CD8-positive, alpha-beta memory T cell (primary cell): ENCODE results near the gene GNG7. TPM values are rescaled to one million over a fixed set of nuclear protein-coding genes. Genes with fewer than 3 reads are reported as not detected.

Experiments used
- CTCF ChIA-PET: fragments of 350-600 bp; sonication (Branson Sonifier 250); formaldehyde crosslinking; loops from one replicate; lab custom pipeline; 2021; ENCODE audit warnings: antibody characterized with exemption; lab: Charles Lee
- POLR2A ChIA-PET: fragments of 350-600 bp; sonication (Branson Sonifier 250); formaldehyde crosslinking; loops from one replicate; lab custom pipeline; 2021; ENCODE audit warnings: antibody characterized with exemption; lab: Charles Lee
- DNase-seq, 5 donors: peaks; one replicate each; pipeline versions ENCODE4 v3.0.0 to v3.0.0-alpha.2; 2020 to 2022; ENCODE audit warnings: mixed read lengths in 1 of 5
- H3K27ac ChIP-seq: one replicate; pipeline ENCODE4 v1.7.0; 2013; ENCODE audit warnings: low read depth, mild to moderate bottlenecking, low read length, moderate library complexity
- H3K27me3 ChIP-seq: 2 replicates; pipeline ENCODE4 v1.7.0; 2013; ENCODE audit warnings: low read length, mild to moderate bottlenecking; ENCODE audit not compliant: insufficient read depth, poor library complexity, severe bottlenecking
- H3K36me3 ChIP-seq: 2 replicates; pipeline ENCODE4 v1.7.0; 2013; ENCODE audit warnings: mild to moderate bottlenecking, low read length, moderate library complexity; ENCODE audit not compliant: insufficient read depth
- H3K4me1 ChIP-seq: 2 replicates; pipeline ENCODE4 v1.7.0; 2013; ENCODE audit warnings: mild to moderate bottlenecking, low read length, moderate library complexity; ENCODE audit not compliant: insufficient read depth
- H3K4me3 ChIP-seq: 2 replicates; pipeline ENCODE4 v1.7.0; 2013; ENCODE audit warnings: mild to moderate bottlenecking, low read length
- H3K9me3 ChIP-seq: 2 replicates; pipeline ENCODE4 v1.7.0; 2013; ENCODE audit warnings: mild to moderate bottlenecking, low read length
- H3K27ac Mint-ChIP-seq, 8 donors: one replicate each; pipeline ENCODE4 v1.8.0; 2020 to 2021; ENCODE audit warnings: mixed read lengths in 8 of 8, mild to moderate bottlenecking in 6 of 8, inconsistent platforms in 3 of 8, moderate library complexity in 3 of 8
- H3K27me3 Mint-ChIP-seq, 2 donors: one replicate each; pipeline ENCODE4 v1.8.0; 2020 to 2021; ENCODE audit warnings: mixed read lengths in 2 of 2, mild to moderate bottlenecking in 1 of 2, moderate library complexity in 1 of 2
- H3K36me3 Mint-ChIP-seq, 3 donors: one replicate each; pipeline ENCODE4 v1.8.0; 2020 to 2021; ENCODE audit warnings: mixed read lengths in 3 of 3, inconsistent platforms in 1 of 3, mild to moderate bottlenecking in 1 of 3
- H3K4me1 Mint-ChIP-seq, 3 donors: one replicate each; pipeline ENCODE4 v1.8.0; 2020 to 2021; ENCODE audit warnings: mixed read lengths in 3 of 3, inconsistent platforms in 1 of 3, mild to moderate bottlenecking in 1 of 3
- H3K4me3 Mint-ChIP-seq, 7 donors: one replicate each; pipeline ENCODE4 v1.8.0; 2020 to 2021; ENCODE audit warnings: mixed read lengths in 7 of 7, mild to moderate bottlenecking in 6 of 7, moderate library complexity in 4 of 7, inconsistent platforms in 2 of 7
- H3K9me3 Mint-ChIP-seq, 5 donors: one replicate each; pipeline ENCODE4 v1.8.0; 2020 to 2022; ENCODE audit warnings: mixed read lengths in 5 of 5, mild to moderate bottlenecking in 3 of 5, moderate library complexity in 2 of 5, inconsistent platforms in 1 of 5
- polyA plus RNA-seq: library from polyadenylated mRNA; unstranded; fragments of 300-500 nt; fragmentation: Illumina TruSeq; gene quantifications from one replicate; pipeline ENCODE4 v1.2.3, GENCODE V29; 2021
- total RNA-seq, 2 experiments: library from RNA; stranded (reverse); gene quantifications; one replicate each; pipeline ENCODE4 v1.2.3, GENCODE V29; 2021

GNG7 gene
- total and polyA plus RNA-seq, 3 experiments from 2014 or later, result 0.40 to 1.2 (median 0.53) TPM

GRCh38 chr19:2603334-2603733 lies 99.2 kb downstream of the GNG7 start:
- peaks cover 19% of the 10 kb centered on the region for H3K4me1 ChIP-seq
- ChIA-PET CTCF (interaction anchor here (0.8 to 7.4 kb wide), 2 partner anchors 8 to 34 kb away, joined by 4 to 49 read pairs; no protein-coding TSS in a partner anchor), POLR2A (no interaction called here)
- no peaks in the 10 kb centered on the region for H3K36me3 Mint-ChIP-seq
- H3K4me1 Mint-ChIP-seq, result peaks cover 17 to 20% (median 20%) of the 10 kb centered on the region in 3 donors
- peak in 1 of 5 donors; percentile 28 for DNase-seq
- H3K27me3 Mint-ChIP-seq, result peaks cover 0 to 5% of the 10 kb centered on the region in 2 donors
- H3K27ac ChIP-seq, result no peak overlapping the region
- no peaks in the 10 kb centered on the region for H3K9me3 ChIP-seq
- H3K9me3 Mint-ChIP-seq, result no peaks in the 10 kb centered on the region
- H3K27me3 ChIP-seq, result no peaks in the 10 kb centered on the region
- H3K4me3 Mint-ChIP-seq, result no peak overlapping the region
- H3K36me3 ChIP-seq, result no peaks in the 10 kb centered on the region
- H3K27ac Mint-ChIP-seq, result peak overlapping the region in 1 of 8 donors; percentile 71
- no peak overlapping the region for H3K4me3 ChIP-seq

GRCh38 chr19:2602391-2603181 lies 99.9 kb downstream of the GNG7 start:
- H3K27me3 ChIP-seq, result no peaks in the 10 kb centered on the region
- peak overlapping the region in 2 of 8 donors; percentile 43 to 52 for H3K27ac Mint-ChIP-seq
- DNase-seq, result no peak
- H3K36me3 ChIP-seq, result no peaks in the 10 kb centered on the region
- H3K9me3 ChIP-seq, result no peaks in the 10 kb centered on the region
- peaks cover 10 to 13% (median 13%) of the 10 kb centered on the region in 3 donors for H3K4me1 Mint-ChIP-seq
- ChIA-PET CTCF (interaction anchor here (0.8 to 7.4 kb wide), 2 partner anchors 9 to 35 kb away, joined by 4 to 49 read pairs; no protein-coding TSS in a partner anchor), POLR2A (no interaction called here)
- no peaks in the 10 kb centered on the region for H3K36me3 Mint-ChIP-seq
- no peak overlapping the region for H3K4me3 Mint-ChIP-seq
- H3K27ac ChIP-seq, result no peak overlapping the region
- peaks cover 11% of the 10 kb centered on the region for H3K4me1 ChIP-seq
- H3K27me3 Mint-ChIP-seq, result no peaks in the 10 kb centered on the region
- no peak overlapping the region for H3K4me3 ChIP-seq
- no peaks in the 10 kb centered on the region for H3K9me3 Mint-ChIP-seq

- Histone ChIP-seq H3K36me3 (no peaks in the 10 kb centered on the region), H3K4me3 (no peak overlapping the region), H3K27ac (no peak overlapping the region), H3K4me1 (peaks cover 10% of the 10 kb centered on the region), H3K9me3 (no peaks in the 10 kb centered on the region), H3K27me3 (no peaks in the 10 kb centered on the region)
- H3K27me3 Mint-ChIP-seq, result no peaks in the 10 kb centered on the region
- no peak for DNase-seq
- H3K27ac Mint-ChIP-seq, result peak overlapping the region in 4 of 8 donors; percentile 47 to 93 (median 66)
- POLR2A ChIA-PET, result interaction anchor here (4.1 kb wide), 1 partner anchor 124 kb away, joined by 57 read pairs; the partner anchor contains the start of gene GADD45B
- CTCF ChIA-PET, result interaction anchor here (1.0 to 7.4 kb wide), 4 partner anchors 11 to 125 kb away, joined by 3 to 49 read pairs (median 10); partner anchors contain the start of gene GADD45B
- no peaks in the 10 kb centered on the region for H3K9me3 Mint-ChIP-seq
- peak overlapping the region in 1 of 7 donors; percentile 15 for H3K4me3 Mint-ChIP-seq
- peaks cover 9 to 12% (median 11%) of the 10 kb centered on the region in 3 donors for H3K4me1 Mint-ChIP-seq
- no peaks in the 10 kb centered on the region for H3K36me3 Mint-ChIP-seq
Observed at GRCh38 chr19:2600914-2601870, 101.3 kb downstream of the GNG7 start.

GRCh38 chr19:2594319-2594718 lies 108.2 kb downstream of the GNG7 start:
- H3K9me3 ChIP-seq, result no peaks in the 10 kb centered on the region
- H3K4me3 ChIP-seq, result no peak overlapping the region
- Mint-ChIP-seq H3K4me1 (peaks cover 6 to 8% (median 8%) of the 10 kb centered on the region in 3 donors), H3K4me3 (no peak overlapping the region), H3K27ac (peak overlapping the region in 3 of 8 donors; percentile 22 to 27 (median 26)), H3K27me3 (peaks cover 0 to 12% of the 10 kb centered on the region in 2 donors), H3K9me3 (no peaks in the 10 kb centered on the region), H3K36me3 (no peaks in the 10 kb centered on the region)
- H3K27me3 ChIP-seq, result no peaks in the 10 kb centered on the region
- peaks cover 5% of the 10 kb centered on the region for H3K4me1 ChIP-seq
- H3K27ac ChIP-seq, result no peak overlapping the region
- POLR2A ChIA-PET, result interaction anchor here (0.7 kb wide), 2 partner anchors 10 to 304 kb away, joined by 4 to 5 read pairs; no protein-coding TSS in a partner anchor
- CTCF ChIA-PET, result interaction anchor here (1.3 kb wide), 1 partner anchor 17 kb away, joined by 5 read pairs; no protein-coding TSS in a partner anchor
- no peak for DNase-seq
- H3K36me3 ChIP-seq, result no peaks in the 10 kb centered on the region

GRCh38 chr19:2592824-2593223 lies 109.7 kb downstream of the GNG7 start:
- H3K27ac Mint-ChIP-seq, result peak overlapping the region in 1 of 8 donors; percentile 50
- no peak for DNase-seq
- ChIA-PET POLR2A (no interaction called here), CTCF (no interaction called here)
- no peaks in the 10 kb centered on the region for H3K4me1 Mint-ChIP-seq
- no peak overlapping the region for H3K27ac ChIP-seq
- no peaks in the 10 kb centered on the region for H3K9me3 ChIP-seq
- no peaks in the 10 kb centered on the region for H3K36me3 ChIP-seq
- no peaks in the 10 kb centered on the region for H3K36me3 Mint-ChIP-seq
- no peaks in the 10 kb centered on the region for H3K4me1 ChIP-seq
- no peak overlapping the region for H3K4me3 ChIP-seq
- no peaks in the 10 kb centered on the region for H3K9me3 Mint-ChIP-seq
- H3K4me3 Mint-ChIP-seq, result no peak overlapping the region
- H3K27me3 Mint-ChIP-seq, result peaks cover 0 to 12% of the 10 kb centered on the region in 2 donors
- H3K27me3 ChIP-seq, result no peaks in the 10 kb centered on the region

GRCh38 chr19:2591537-2592291 lies 110.8 kb downstream of the GNG7 start:
- no peak overlapping the region for H3K27ac ChIP-seq
- Mint-ChIP-seq H3K27me3 (peaks cover 0 to 12% of the 10 kb centered on the region in 2 donors), H3K27ac (peak overlapping the region in 1 of 8 donors; percentile 1), H3K4me1 (no peaks in the 10 kb centered on the region), H3K36me3 (peaks cover 0 to 1% (median 0%) of the 10 kb centered on the region in 3 donors), H3K4me3 (no peak overlapping the region), H3K9me3 (no peaks in the 10 kb centered on the region)
- DNase-seq, result no peak
- POLR2A ChIA-PET, result no interaction called here
- H3K36me3 ChIP-seq, result no peaks in the 10 kb centered on the region
- H3K27me3 ChIP-seq, result no peaks in the 10 kb centered on the region
- H3K9me3 ChIP-seq, result no peaks in the 10 kb centered on the region
- H3K4me1 ChIP-seq, result no peaks in the 10 kb centered on the region
- no peak overlapping the region for H3K4me3 ChIP-seq
- CTCF ChIA-PET, result no interaction called here

- H3K4me1 ChIP-seq, result no peaks in the 10 kb centered on the region
- no peak overlapping the region for H3K27ac Mint-ChIP-seq
- no peak overlapping the region for H3K4me3 ChIP-seq
- H3K36me3 Mint-ChIP-seq, result peaks cover 0 to 1% (median 0%) of the 10 kb centered on the region in 3 donors
- H3K27me3 ChIP-seq, result no peaks in the 10 kb centered on the region
- H3K27me3 Mint-ChIP-seq, result peaks cover 0 to 12% of the 10 kb centered on the region in 2 donors
- H3K36me3 ChIP-seq, result no peaks in the 10 kb centered on the region
- no peak overlapping the region for H3K4me3 Mint-ChIP-seq
- H3K9me3 ChIP-seq, result no peaks in the 10 kb centered on the region
- ChIA-PET CTCF (no interaction called here), POLR2A (no interaction called here)
- H3K4me1 Mint-ChIP-seq, result no peaks in the 10 kb centered on the region
- no peaks in the 10 kb centered on the region for H3K9me3 Mint-ChIP-seq
- no peak overlapping the region for H3K27ac ChIP-seq
- no peak for DNase-seq
Observed at GRCh38 chr19:2590630-2591399, 111.7 kb downstream of the GNG7 start.
